Chondrocyte (in vitro differentiated cells): Measurements from ENCODE around the gene RIC3. TPM values are rescaled to one million over a fixed set of nuclear protein-coding genes. Genes with fewer than 3 reads are reported as not detected.
A peak's percentile ranks its signal among the peaks of the same experiment; 100 is the strongest.

Source experiments
- DNase-seq: peaks from one replicate; pipeline ENCODE4 v3.0.0; 2021; ENCODE audit warnings: mixed read lengths, low spot score
- H3K27ac Mint-ChIP-seq: one replicate; pipeline ENCODE4 v1.8.0; 2021; ENCODE audit warnings: mild to moderate bottlenecking, moderate library complexity, mixed read lengths; ENCODE audit not compliant: unreplicated experiment
- H3K27me3 Mint-ChIP-seq: 2 replicates; pipeline ENCODE4 v1.8.0; 2021; ENCODE audit warnings: low read depth, mixed read lengths
- H3K36me3 Mint-ChIP-seq: 2 replicates; pipeline ENCODE4 v1.8.0; 2021; ENCODE audit warnings: low read depth, mixed read lengths
- H3K4me1 Mint-ChIP-seq: 2 replicates; pipeline ENCODE4 v1.8.0; 2021; ENCODE audit warnings: low read depth, mild to moderate bottlenecking, mixed read lengths
- H3K4me3 Mint-ChIP-seq: one replicate; pipeline ENCODE4 v1.8.0; 2021; ENCODE audit warnings: mild to moderate bottlenecking, moderate library complexity, mixed read lengths; ENCODE audit not compliant: unreplicated experiment
- H3K9me3 Mint-ChIP-seq: 2 replicates; pipeline ENCODE4 v1.8.0; 2021; ENCODE audit warnings: low read depth, mixed read lengths
- CTCF ChIP-seq: fragments of 200-600 bp; sonication (generic); IDR thresholded peaks from 2 replicates; pipeline ENCODE4 v1.5.0; 2021; ENCODE audit warnings: antibody characterized with exemption, mild to moderate bottlenecking, moderate library complexity
- total RNA-seq: library from RNA; stranded (reverse); gene quantifications from 3 replicates; pipeline ENCODE4 v1.2.1, GENCODE V29; 2021

Gene RIC3
- total RNA-seq, 1 donor from 2014 or later = 0.12 TPM

- H3K4me3 Mint-ChIP-seq = no peak overlapping the region
- no peaks in the 10 kb centered on the region for H3K9me3 Mint-ChIP-seq
- no peak for DNase-seq
- no peaks in the 10 kb centered on the region for H3K36me3 Mint-ChIP-seq
- TF ChIP-seq CTCF = no peak
- peaks cover 27% of the 10 kb centered on the region for H3K4me1 Mint-ChIP-seq
- H3K27me3 Mint-ChIP-seq = peaks cover 4% of the 10 kb centered on the region
- H3K27ac Mint-ChIP-seq = no peak overlapping the region
These were observed 89.6 kb downstream of the RIC3 start for GRCh38 chr11:8079111-8079675.

- H3K27me3 Mint-ChIP-seq = peaks cover 26% of the 10 kb centered on the region
- no peaks in the 10 kb centered on the region for H3K36me3 Mint-ChIP-seq
- DNase-seq = no peak
- no peak for TF ChIP-seq CTCF
- no peak overlapping the region for H3K4me3 Mint-ChIP-seq
- H3K4me1 Mint-ChIP-seq = peaks cover 4% of the 10 kb centered on the region
- no peak overlapping the region for H3K27ac Mint-ChIP-seq
- H3K9me3 Mint-ChIP-seq = no peaks in the 10 kb centered on the region
These were observed 93.6 kb downstream of the RIC3 start for GRCh38 chr11:8075119-8075726.

GRCh38 chr11:8071616-8072581 is 96.9 kb downstream of the RIC3 start:
- Mint-ChIP-seq H3K9me3 (no peaks in the 10 kb centered on the region), H3K4me1 (peaks cover 21% of the 10 kb centered on the region), H3K4me3 (no peak overlapping the region), H3K36me3 (no peaks in the 10 kb centered on the region), H3K27ac (no peak overlapping the region), H3K27me3 (peaks cover 26% of the 10 kb centered on the region)
- no peak for TF ChIP-seq CTCF
- peak; percentile 77 for DNase-seq

- peaks cover 22% of the 10 kb centered on the region for H3K27me3 Mint-ChIP-seq
- peaks cover 21% of the 10 kb centered on the region for H3K4me1 Mint-ChIP-seq
- no peak overlapping the region for H3K27ac Mint-ChIP-seq
- no peaks in the 10 kb centered on the region for H3K36me3 Mint-ChIP-seq
- peak; percentile 76 for TF ChIP-seq CTCF
- no peak overlapping the region for H3K4me3 Mint-ChIP-seq
- no peak for DNase-seq
- H3K9me3 Mint-ChIP-seq = no peaks in the 10 kb centered on the region
These were observed 98.3 kb downstream of the RIC3 start for GRCh38 chr11:8070417-8071115.

GRCh38 chr11:8069771-8070170 is 99.1 kb downstream of the RIC3 start:
- peak; percentile 46 for DNase-seq
- Mint-ChIP-seq H3K27ac (no peak overlapping the region), H3K4me3 (no peak overlapping the region), H3K9me3 (no peaks in the 10 kb centered on the region), H3K4me1 (peaks cover 21% of the 10 kb centered on the region), H3K27me3 (peaks cover 26% of the 10 kb centered on the region), H3K36me3 (no peaks in the 10 kb centered on the region)
- TF ChIP-seq CTCF = no peak
